ENCODE results near the gene LRRC36.

- TF ChIP-seq CTCF (CRISPR knock-in tag; IDR thresholded peaks at IDR 0.05) (no peak), ERF (CRISPR knock-in tag; IDR thresholded peaks at IDR 0.05) (no peak), KAT7 (CRISPR knock-in tag; IDR thresholded peaks at IDR 0.05; ENCODE audit: borderline replicate concordance) (no peak), ZNF557 (CRISPR knock-in tag; IDR thresholded peaks at IDR 0.05) (no peak)
Observed at GRCh38 chr16:67395458-67396158, 69.0 kb downstream of the LRRC36 start.
